OCI-LY7 (cell line): ENCODE data around the gene USH1C.

Source experiments
- EZH2phosphoT487 ChIP-seq: fragments of 200-600 bp; sonication (generic); IDR thresholded peaks from 2 replicates; pipeline ENCODE4 v1.6.1; 2018; ENCODE audit warnings: low read depth, borderline replicate concordance, mild to moderate bottlenecking, mixed run types, antibody characterized with exemption, low read length, moderate library complexity, mixed read lengths
- TF ChIP-seq, protein P1 (sequence below): fragments of 200-600 bp; sonication (generic); conservative IDR thresholded peaks from 2 replicates; pipeline ENCODE4 v1.5.1; 2014; ENCODE audit warnings: mild to moderate bottlenecking, antibody characterized with exemption, low read length, moderate library complexity, mixed read lengths

DNA sequence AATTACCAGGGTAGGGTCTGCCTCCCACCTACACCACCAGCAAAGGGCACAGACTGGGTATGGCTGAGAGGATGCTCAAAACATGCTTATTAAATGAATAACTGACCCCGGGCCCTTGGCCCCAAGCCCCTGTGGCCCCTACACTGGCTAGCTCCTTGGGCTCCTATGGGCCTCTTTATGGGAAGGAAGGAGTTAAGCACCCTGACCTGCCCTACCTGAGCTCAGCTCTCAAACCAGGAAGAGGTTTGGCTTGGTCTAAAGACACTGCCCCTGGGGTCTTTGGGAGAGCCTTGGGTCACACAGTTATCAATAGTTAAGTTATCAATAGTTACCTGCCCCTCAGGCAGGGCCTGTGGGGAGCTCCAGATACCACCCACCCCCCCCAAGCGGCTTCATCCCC is 1.2 kb downstream of the USH1C start:
- TF ChIP-seq, protein P1, sequence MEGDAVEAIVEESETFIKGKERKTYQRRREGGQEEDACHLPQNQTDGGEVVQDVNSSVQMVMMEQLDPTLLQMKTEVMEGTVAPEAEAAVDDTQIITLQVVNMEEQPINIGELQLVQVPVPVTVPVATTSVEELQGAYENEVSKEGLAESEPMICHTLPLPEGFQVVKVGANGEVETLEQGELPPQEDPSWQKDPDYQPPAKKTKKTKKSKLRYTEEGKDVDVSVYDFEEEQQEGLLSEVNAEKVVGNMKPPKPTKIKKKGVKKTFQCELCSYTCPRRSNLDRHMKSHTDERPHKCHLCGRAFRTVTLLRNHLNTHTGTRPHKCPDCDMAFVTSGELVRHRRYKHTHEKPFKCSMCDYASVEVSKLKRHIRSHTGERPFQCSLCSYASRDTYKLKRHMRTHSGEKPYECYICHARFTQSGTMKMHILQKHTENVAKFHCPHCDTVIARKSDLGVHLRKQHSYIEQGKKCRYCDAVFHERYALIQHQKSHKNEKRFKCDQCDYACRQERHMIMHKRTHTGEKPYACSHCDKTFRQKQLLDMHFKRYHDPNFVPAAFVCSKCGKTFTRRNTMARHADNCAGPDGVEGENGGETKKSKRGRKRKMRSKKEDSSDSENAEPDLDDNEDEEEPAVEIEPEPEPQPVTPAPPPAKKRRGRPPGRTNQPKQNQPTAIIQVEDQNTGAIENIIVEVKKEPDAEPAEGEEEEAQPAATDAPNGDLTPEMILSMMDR, result no peak
- no peak for TF ChIP-seq EZH2phosphoT487
